ENCODE measurements around the gene NTSR1.

- TF ChIP-seq CTCF (IDR thresholded peaks at IDR 0.05; ENCODE audit: poor library complexity, severe bottlenecking) (no peak), TAF1 (IDR thresholded peaks at IDR 0.05; ENCODE audit: low read depth) (no peak), RAD21 (conservative IDR thresholded peaks at IDR 0.05) (no peak), POLR2AphosphoS5 (IDR thresholded peaks at IDR 0.05) (no peak), EP300 (conservative IDR thresholded peaks at IDR 0.05; ENCODE audit: poor library complexity, severe bottlenecking) (no peak)
Observed at GRCh38 chr20:62765432-62766070, 56.9 kb downstream of the NTSR1 start.

Measured in neural cell (in vitro differentiated cells).